Activated CD4-positive, alpha-beta memory T cell treated with anti-CD3 and anti-CD28 coated beads, Interleukin-2, amount 10 ng/mL, durations not matched to agents 7 days and 5 days (primary cell): Measurements from ENCODE around the gene PHF12. TPM values are rescaled to one million over a fixed set of nuclear protein-coding genes. Genes with fewer than 3 reads are reported as not detected.

Experiments
- CTCF ChIA-PET: fragments of 350-600 bp; sonication (Branson Sonifier 250); formaldehyde crosslinking; loops from one replicate; lab custom pipeline; 2021; ENCODE audit warnings: antibody characterized with exemption, inconsistent platforms; lab: Charles Lee
- POLR2A ChIA-PET: fragments of 350-600 bp; sonication (Branson Sonifier 250); formaldehyde crosslinking; loops from one replicate; lab custom pipeline; 2021; ENCODE audit warnings: antibody characterized with exemption; lab: Charles Lee
- DNase-seq: peaks from one replicate; pipeline ENCODE4 v3.0.0-alpha.2; 2020
- H3K27ac Mint-ChIP-seq: one replicate; pipeline ENCODE4 v1.8.0; 2021; ENCODE audit warnings: mild to moderate bottlenecking, mixed read lengths
- H3K27me3 Mint-ChIP-seq: one replicate; pipeline ENCODE4 v1.8.0; 2021; ENCODE audit warnings: mixed read lengths
- H3K36me3 Mint-ChIP-seq: one replicate; pipeline ENCODE4 v1.8.0; 2021; ENCODE audit warnings: low read depth, mixed read lengths
- H3K4me1 Mint-ChIP-seq: one replicate; pipeline ENCODE4 v1.8.0; 2021; ENCODE audit warnings: mixed read lengths
- H3K4me3 Mint-ChIP-seq: one replicate; pipeline ENCODE4 v1.8.0; 2021; ENCODE audit warnings: mild to moderate bottlenecking, mixed read lengths
- H3K9me3 Mint-ChIP-seq: one replicate; pipeline ENCODE4 v1.8.0; 2021; ENCODE audit warnings: mixed read lengths
- total RNA-seq, 2 experiments: library from RNA; stranded (reverse); gene quantifications; one replicate each; pipeline ENCODE4 v1.2.3, GENCODE V29; 2021

PHF12 gene
- total RNA-seq, 2 experiments from 2014 or later: 75.6 to 78.8 TPM

DNA sequence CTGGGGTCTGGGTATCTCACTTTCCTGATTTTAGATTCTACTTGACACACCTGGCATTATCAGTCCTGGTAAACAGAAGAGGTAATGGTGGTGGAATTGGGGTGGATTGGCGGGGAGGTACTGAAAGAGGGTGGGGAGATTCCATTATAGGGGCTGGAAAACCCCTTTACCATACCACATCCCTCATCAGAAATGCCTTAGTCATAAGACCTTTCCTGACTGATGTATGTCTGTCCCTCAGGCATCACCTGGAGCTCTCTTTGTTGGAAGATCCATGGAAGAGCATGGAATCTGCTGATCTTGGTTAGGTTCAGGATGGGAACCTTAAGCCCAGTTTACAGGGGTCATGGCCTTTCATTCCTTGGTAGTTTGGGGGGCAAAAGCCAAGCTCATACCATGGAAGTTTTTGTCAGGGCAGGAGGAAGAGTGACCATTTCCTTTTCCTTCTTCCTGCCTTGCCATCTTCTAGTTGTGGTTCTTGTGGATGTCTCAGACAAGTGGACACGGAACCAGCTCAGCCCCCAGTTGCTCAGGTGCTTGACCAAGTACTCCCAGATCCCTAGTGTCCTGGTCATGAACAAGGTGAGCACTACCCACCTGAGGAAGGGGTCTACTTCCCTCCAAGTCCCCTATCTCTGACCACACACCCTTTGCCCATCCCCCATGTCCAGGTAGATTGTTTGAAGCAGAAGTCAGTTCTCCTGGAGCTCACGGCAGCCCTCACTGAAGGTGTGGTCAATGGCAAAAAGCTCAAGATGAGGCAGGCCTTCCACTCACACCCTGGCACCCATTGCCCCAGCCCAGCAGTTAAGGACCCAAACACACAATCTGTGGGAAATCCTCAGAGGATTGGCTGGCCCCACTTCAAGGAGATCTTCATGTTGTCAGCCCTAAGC is 93.2 kb downstream of the PHF12 start:
- no peak for DNase-seq
- H3K4me1 Mint-ChIP-seq: peaks cover 30% of the 10 kb centered on the region
- peaks cover 33% of the 10 kb centered on the region for H3K36me3 Mint-ChIP-seq
- ChIA-PET CTCF (interaction anchor here (1.1 to 2.1 kb wide), 2 partner anchors 10 to 13 kb away, joined by 5 read pairs; no protein-coding TSS in a partner anchor), POLR2A (interaction anchor here (1.0 to 1.7 kb wide), 4 partner anchors 13 to 44 kb away, joined by 3 to 6 read pairs (median 4); partner anchors contain the start of gene FAM222B)
- H3K27me3 Mint-ChIP-seq: no peaks in the 10 kb centered on the region
- H3K9me3 Mint-ChIP-seq: no peaks in the 10 kb centered on the region
- H3K4me3 Mint-ChIP-seq: peak overlapping the region; percentile 42
- no peak overlapping the region for H3K27ac Mint-ChIP-seq

DNA sequence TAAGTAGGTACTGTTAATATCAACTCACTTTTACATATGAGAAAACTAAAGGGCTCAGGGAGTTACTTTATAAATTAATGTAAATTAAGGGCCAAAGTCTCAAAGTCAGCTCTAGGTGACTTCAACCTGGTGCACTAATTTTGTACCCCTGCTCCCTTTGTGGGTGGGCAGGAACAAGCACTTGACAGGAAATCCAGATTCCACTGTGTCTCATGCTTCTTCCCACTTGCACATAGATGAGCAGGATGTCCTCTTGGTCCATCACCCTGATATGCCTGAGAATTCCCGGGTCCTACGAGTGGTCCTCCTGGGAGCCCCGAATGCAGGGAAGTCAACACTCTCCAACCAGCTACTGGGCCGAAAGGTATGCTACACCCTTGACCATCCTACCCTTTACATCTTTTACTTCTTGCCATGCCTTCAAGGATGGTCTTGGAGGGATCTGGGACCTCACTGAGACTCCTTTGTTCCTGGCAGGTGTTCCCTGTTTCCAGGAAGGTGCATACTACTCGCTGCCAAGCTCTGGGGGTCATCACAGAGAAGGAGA is 95.2 kb downstream of the PHF12 start:
- Mint-ChIP-seq H3K36me3 (peaks cover 28% of the 10 kb centered on the region), H3K27me3 (no peaks in the 10 kb centered on the region), H3K4me3 (peak overlapping the region; percentile 95), H3K27ac (no peak overlapping the region), H3K4me1 (peaks cover 30% of the 10 kb centered on the region), H3K9me3 (no peaks in the 10 kb centered on the region)
- CTCF ChIA-PET: interaction anchor here (0.6 to 1.5 kb wide), 4 partner anchors 36 to 129 kb away, joined by 3 to 4 read pairs (median 4); partner anchors contain the start of gene DHRS13
- DNase-seq: no peak
- POLR2A ChIA-PET: interaction anchor here (1.0 to 1.8 kb wide), 3 partner anchors 14 to 42 kb away, joined by 4 to 9 read pairs (median 7); partner anchors contain the start of genes FAM222B and FLOT2

DNA sequence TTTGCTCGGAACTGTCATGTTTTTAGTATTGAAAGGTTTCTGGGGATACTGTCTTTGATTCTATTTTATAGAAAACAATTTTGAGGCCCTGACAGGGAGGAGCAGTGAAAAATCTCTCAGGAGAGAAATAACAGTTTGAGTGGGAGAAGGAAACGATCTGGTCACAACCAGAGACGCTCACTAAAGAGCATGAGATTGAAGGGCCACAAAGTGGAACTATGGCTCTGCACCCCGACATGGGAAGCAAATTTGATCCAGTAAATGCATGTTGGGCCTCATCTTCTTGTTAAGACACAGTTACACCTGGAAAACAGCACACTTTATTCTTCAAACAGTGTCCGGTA is 96.0 kb downstream of the PHF12 start:
- DNase-seq: no peak
- Mint-ChIP-seq H3K4me3 (peak overlapping the region; percentile 95), H3K27ac (peak overlapping the region; percentile 78), H3K27me3 (no peaks in the 10 kb centered on the region), H3K9me3 (no peaks in the 10 kb centered on the region), H3K4me1 (peaks cover 30% of the 10 kb centered on the region), H3K36me3 (peaks cover 23% of the 10 kb centered on the region)
- ChIA-PET CTCF (interaction anchor here (0.8 to 1.5 kb wide), 2 partner anchors 37 to 129 kb away, joined by 3 to 4 read pairs; no protein-coding TSS in a partner anchor), POLR2A (interaction anchor here (1.0 to 1.8 kb wide), 4 partner anchors 13 to 92 kb away, joined by 3 to 9 read pairs (median 6); partner anchors contain the start of genes FAM222B and FLOT2)

Other genes starting within 250 kb of the PHF12 start
- gene PROCA1, start 239.6 kb downstream of the PHF12 start, total RNA-seq: 1 to 10 TPM; 6.2 to 7.4 TPM
- gene RAB34, start 233.7 kb downstream of the PHF12 start, total RNA-seq: 1 to 10 TPM; 6.5 to 7.4 TPM
- 1,000 to 10,000 TPM; 1,962 to 2,028 TPM for gene RPL23A, start 231.5 kb downstream of the PHF12 start, total RNA-seq
- 1 to 10 TPM; 1.4 to 2.3 TPM for gene TLCD1, start 225.3 kb downstream of the PHF12 start, total RNA-seq
- 1 to 10 TPM; 2.5 to 3.5 TPM for gene NEK8, start 222.7 kb downstream of the PHF12 start, total RNA-seq
- gene TRAF4, start 207.5 kb downstream of the PHF12 start, total RNA-seq: 10 to 100 TPM; 55.3 to 57.2 TPM
- 10 to 100 TPM; 15.5 to 17.1 TPM for gene FAM222B, start 108.7 kb downstream of the PHF12 start, total RNA-seq
- gene ERAL1, start 96.5 kb downstream of the PHF12 start, total RNA-seq: 10 to 100 TPM; 34.6 to 35.2 TPM
- 100 to 1,000 TPM; 193 to 200 TPM for gene FLOT2, start 53.8 kb downstream of the PHF12 start, total RNA-seq
- gene DHRS13, start 48.4 kb downstream of the PHF12 start, total RNA-seq: 10 to 100 TPM; 25.2 to 25.7 TPM
- not detected for gene SEZ6, start 54.5 kb upstream of the PHF12 start, total RNA-seq
- 1 to 10 TPM; 1.4 to 2.0 TPM for gene PIPOX, start 91.6 kb upstream of the PHF12 start, total RNA-seq
- 100 to 1,000 TPM in 1 of 2 experiments, 10 to 100 TPM in 1; 92.6 to 100 TPM for gene MYO18A, start 228.9 kb upstream of the PHF12 start, total RNA-seq